Measurements from ENCODE around the gene SF3B3.

The SF3B3 gene

GRCh38 chr16:70572926-70573270, 49.3 kb downstream of the SF3B3 start:
- Histone ChIP-seq H3K27me3 (ENCODE audit: control insufficient read depth in 5 of 5, insufficient read depth in 4 of 5, low read length in 5 of 5) (no peaks in the 10 kb centered on the region), H3K4me3 (ENCODE audit: low read depth in 1 of 5, low read length in 5 of 5) (no peak overlapping the region), H3K36me3 (ENCODE audit: control insufficient read depth in 5 of 5, insufficient read depth in 5 of 5, low read length in 5 of 5) (peaks cover 13 to 51% (median 46%) of the 10 kb centered on the region in 5 donors), H3K9ac (ENCODE audit: low read length in 5 of 5) (peak overlapping the region in 3 of 5 donors; percentile 2 to 45 (median 20)), H3K27ac (ENCODE audit: low read depth, low read length) (peak overlapping the region; percentile 63), H3K9me3 (ENCODE audit: control insufficient read depth in 5 of 5, low read length in 5 of 5) (no peaks in the 10 kb centered on the region), H3K4me1 (ENCODE audit: control insufficient read depth in 5 of 5, insufficient read depth in 5 of 5, low read length in 5 of 5) (peaks cover 12 to 60% (median 49%) of the 10 kb centered on the region in 5 donors)

- H3K4me1 ChIP-seq (ENCODE audit: control insufficient read depth in 5 of 5, insufficient read depth in 5 of 5, low read length in 5 of 5), result peaks cover 12 to 60% (median 49%) of the 10 kb centered on the region in 5 donors
- no peaks in the 10 kb centered on the region for H3K27me3 ChIP-seq (ENCODE audit: control insufficient read depth in 5 of 5, insufficient read depth in 4 of 5, low read length in 5 of 5)
- peak overlapping the region; percentile 63 for H3K27ac ChIP-seq (ENCODE audit: low read depth, low read length)
- peak overlapping the region in 1 of 5 donors; percentile 20 for H3K9ac ChIP-seq (ENCODE audit: low read length in 5 of 5)
- H3K9me3 ChIP-seq (ENCODE audit: control insufficient read depth in 5 of 5, low read length in 5 of 5), result no peaks in the 10 kb centered on the region
- H3K36me3 ChIP-seq (ENCODE audit: control insufficient read depth in 5 of 5, insufficient read depth in 5 of 5, low read length in 5 of 5), result peaks cover 6 to 44% (median 39%) of the 10 kb centered on the region in 5 donors
- H3K4me3 ChIP-seq (ENCODE audit: low read depth in 1 of 5, low read length in 5 of 5), result peak overlapping the region in 1 of 5 donors; percentile 7
These were observed 50.0 kb downstream of the SF3B3 start for GRCh38 chr16:70573451-70574121.

GRCh38 chr16:70574595-70575271, 51.1 kb downstream of the SF3B3 start:
- peaks cover 12 to 66% (median 56%) of the 10 kb centered on the region in 5 donors for H3K4me1 ChIP-seq (ENCODE audit: control insufficient read depth in 5 of 5, insufficient read depth in 5 of 5, low read length in 5 of 5)
- H3K9ac ChIP-seq (ENCODE audit: low read length in 5 of 5), result no peak overlapping the region
- no peak overlapping the region for H3K4me3 ChIP-seq (ENCODE audit: low read depth in 1 of 5, low read length in 5 of 5)
- H3K27ac ChIP-seq (ENCODE audit: low read depth, low read length), result peak overlapping the region; percentile 57
- no peaks in the 10 kb centered on the region for H3K27me3 ChIP-seq (ENCODE audit: control insufficient read depth in 5 of 5, insufficient read depth in 4 of 5, low read length in 5 of 5)
- H3K36me3 ChIP-seq (ENCODE audit: control insufficient read depth in 5 of 5, insufficient read depth in 5 of 5, low read length in 5 of 5), result peaks cover 3 to 33% (median 27%) of the 10 kb centered on the region in 5 donors
- H3K9me3 ChIP-seq (ENCODE audit: control insufficient read depth in 5 of 5, low read length in 5 of 5), result no peaks in the 10 kb centered on the region

- H3K9me3 ChIP-seq (ENCODE audit: control insufficient read depth in 5 of 5, low read length in 5 of 5), result no peaks in the 10 kb centered on the region
- peaks cover 16 to 72% (median 62%) of the 10 kb centered on the region in 5 donors for H3K4me1 ChIP-seq (ENCODE audit: control insufficient read depth in 5 of 5, insufficient read depth in 5 of 5, low read length in 5 of 5)
- H3K27me3 ChIP-seq (ENCODE audit: control insufficient read depth in 5 of 5, insufficient read depth in 4 of 5, low read length in 5 of 5), result no peaks in the 10 kb centered on the region
- H3K9ac ChIP-seq (ENCODE audit: low read length in 5 of 5), result no peak overlapping the region
- no peak overlapping the region for H3K4me3 ChIP-seq (ENCODE audit: low read depth in 1 of 5, low read length in 5 of 5)
- peaks cover 3 to 26% (median 23%) of the 10 kb centered on the region in 5 donors for H3K36me3 ChIP-seq (ENCODE audit: control insufficient read depth in 5 of 5, insufficient read depth in 5 of 5, low read length in 5 of 5)
- no peak overlapping the region for H3K27ac ChIP-seq (ENCODE audit: low read depth, low read length)
These were observed 51.8 kb downstream of the SF3B3 start for GRCh38 chr16:70575376-70575775.

- H3K27me3 ChIP-seq (ENCODE audit: control insufficient read depth in 5 of 5, insufficient read depth in 4 of 5, low read length in 5 of 5), result no peaks in the 10 kb centered on the region
- H3K9me3 ChIP-seq (ENCODE audit: control insufficient read depth in 5 of 5, low read length in 5 of 5), result no peaks in the 10 kb centered on the region
- H3K9ac ChIP-seq (ENCODE audit: low read length in 5 of 5), result no peak overlapping the region
- H3K36me3 ChIP-seq (ENCODE audit: control insufficient read depth in 5 of 5, insufficient read depth in 5 of 5, low read length in 5 of 5), result peaks cover 0 to 14% (median 10%) of the 10 kb centered on the region in 5 donors
- H3K4me3 ChIP-seq (ENCODE audit: low read depth in 1 of 5, low read length in 5 of 5), result no peak overlapping the region
- H3K27ac ChIP-seq (ENCODE audit: low read depth, low read length), result no peak overlapping the region
- H3K4me1 ChIP-seq (ENCODE audit: control insufficient read depth in 5 of 5, insufficient read depth in 5 of 5, low read length in 5 of 5), result peaks cover 14 to 66% (median 58%) of the 10 kb centered on the region in 5 donors
These were observed 53.0 kb downstream of the SF3B3 start for GRCh38 chr16:70576431-70577255.

GRCh38 chr16:70577256-70577698, 53.7 kb downstream of the SF3B3 start:
- Histone ChIP-seq H3K9ac (ENCODE audit: low read length in 5 of 5) (no peak overlapping the region), H3K27ac (ENCODE audit: low read depth, low read length) (no peak overlapping the region), H3K4me1 (ENCODE audit: control insufficient read depth in 5 of 5, insufficient read depth in 5 of 5, low read length in 5 of 5) (peaks cover 14 to 59% (median 52%) of the 10 kb centered on the region in 5 donors)

GRCh38 chr16:70578035-70578434, 54.4 kb downstream of the SF3B3 start:
- Histone ChIP-seq H3K36me3 (ENCODE audit: control insufficient read depth in 5 of 5, insufficient read depth in 5 of 5, low read length in 5 of 5) (no peaks in the 10 kb centered on the region), H3K27ac (ENCODE audit: low read depth, low read length) (no peak overlapping the region), H3K4me1 (ENCODE audit: control insufficient read depth in 5 of 5, insufficient read depth in 5 of 5, low read length in 5 of 5) (peaks cover 12 to 52% (median 44%) of the 10 kb centered on the region in 5 donors), H3K4me3 (ENCODE audit: low read depth in 1 of 5, low read length in 5 of 5) (no peak overlapping the region), H3K9ac (ENCODE audit: low read length in 5 of 5) (no peak overlapping the region), H3K9me3 (ENCODE audit: control insufficient read depth in 5 of 5, low read length in 5 of 5) (no peaks in the 10 kb centered on the region), H3K27me3 (ENCODE audit: control insufficient read depth in 5 of 5, insufficient read depth in 4 of 5, low read length in 5 of 5) (no peaks in the 10 kb centered on the region)

More at GRCh38 chr16:70577256-70577698, 53.7 kb downstream of the SF3B3 start:
- no peaks in the 10 kb centered on the region for H3K9me3 ChIP-seq (ENCODE audit: control insufficient read depth in 5 of 5, low read length in 5 of 5)
- no peaks in the 10 kb centered on the region for H3K27me3 ChIP-seq (ENCODE audit: control insufficient read depth in 5 of 5, insufficient read depth in 4 of 5, low read length in 5 of 5)
- H3K36me3 ChIP-seq (ENCODE audit: control insufficient read depth in 5 of 5, insufficient read depth in 5 of 5, low read length in 5 of 5), result peaks cover 0 to 7% (median 4%) of the 10 kb centered on the region in 5 donors
- no peak overlapping the region for H3K4me3 ChIP-seq (ENCODE audit: low read depth in 1 of 5, low read length in 5 of 5)

GRCh38 chr16:70579248-70579647, 55.6 kb downstream of the SF3B3 start:
- Histone ChIP-seq H3K9ac (ENCODE audit: low read length in 5 of 5) (no peak overlapping the region), H3K9me3 (ENCODE audit: control insufficient read depth in 5 of 5, low read length in 5 of 5) (no peaks in the 10 kb centered on the region), H3K4me1 (ENCODE audit: control insufficient read depth in 5 of 5, insufficient read depth in 5 of 5, low read length in 5 of 5) (peaks cover 8 to 40% (median 32%) of the 10 kb centered on the region in 5 donors), H3K4me3 (ENCODE audit: low read depth in 1 of 5, low read length in 5 of 5) (peak overlapping the region in 2 of 5 donors; percentile 4 to 42), H3K27ac (ENCODE audit: low read depth, low read length) (no peak overlapping the region), H3K27me3 (ENCODE audit: control insufficient read depth in 5 of 5, insufficient read depth in 4 of 5, low read length in 5 of 5) (no peaks in the 10 kb centered on the region), H3K36me3 (ENCODE audit: control insufficient read depth in 5 of 5, insufficient read depth in 5 of 5, low read length in 5 of 5) (no peaks in the 10 kb centered on the region)

GRCh38 chr16:70579648-70580630, 56.3 kb downstream of the SF3B3 start:
- Histone ChIP-seq H3K9me3 (ENCODE audit: control insufficient read depth in 5 of 5, low read length in 5 of 5) (no peaks in the 10 kb centered on the region), H3K36me3 (ENCODE audit: control insufficient read depth in 5 of 5, insufficient read depth in 5 of 5, low read length in 5 of 5) (no peaks in the 10 kb centered on the region), H3K27me3 (ENCODE audit: control insufficient read depth in 5 of 5, insufficient read depth in 4 of 5, low read length in 5 of 5) (no peaks in the 10 kb centered on the region), H3K27ac (ENCODE audit: low read depth, low read length) (no peak overlapping the region), H3K4me1 (ENCODE audit: control insufficient read depth in 5 of 5, insufficient read depth in 5 of 5, low read length in 5 of 5) (peaks cover 6 to 33% (median 27%) of the 10 kb centered on the region in 5 donors), H3K4me3 (ENCODE audit: low read depth in 1 of 5, low read length in 5 of 5) (peak overlapping the region; percentile 4 to 42 (median 13)), H3K9ac (ENCODE audit: low read length in 5 of 5) (no peak overlapping the region)
